ENCODE results near the gene ECM2. TPM values are rescaled to one million over a fixed set of nuclear protein-coding genes. Genes with fewer than 3 reads are reported as not detected.

ECM2 gene
- total RNA-seq, 4 donors from 2014 or later = 4.9 to 15.2 (median 12.6) TPM

- peaks cover 12 to 18% of the 10 kb centered on the region in 2 donors for H3K4me1 ChIP-seq
- H3K9me3 ChIP-seq = no peaks in the 10 kb centered on the region
- no peak overlapping the region for H3K4me3 ChIP-seq (replicated peaks in 1 of 3)
- no peaks in the 10 kb centered on the region for H3K36me3 ChIP-seq
- no peak overlapping the region for H3K27ac ChIP-seq
- no peaks in the 10 kb centered on the region for H3K27me3 ChIP-seq
- 88 to 92% methylated on average over 2 of the region's 2 CpGs for WGBS, 2 donors
- DNase-seq = no peak
- no peak for TF ChIP-seq POLR2A (IDR thresholded peaks at IDR 0.05)
- no peak for TF ChIP-seq CTCF (IDR thresholded peaks at IDR 0.05)
- intact Hi-C loops (cut with DNase I) = no loop called here
These were observed 32.6 kb downstream of the ECM2 start for GRCh38 chr9:92503156-92503555.

- peak in 1 of 6 experiments; percentile 31 for TF ChIP-seq CTCF (IDR thresholded peaks at IDR 0.05)
- TF ChIP-seq POLR2A (IDR thresholded peaks at IDR 0.05) = no peak
- H3K27ac ChIP-seq = no peak overlapping the region
- H3K27me3 ChIP-seq = no peaks in the 10 kb centered on the region
- H3K4me1 ChIP-seq = peaks cover 12 to 16% of the 10 kb centered on the region in 2 donors
- H3K36me3 ChIP-seq = no peaks in the 10 kb centered on the region
- intact Hi-C loops (cut with DNase I) = no loop called here
- peak in 1 of 2 donors; percentile 18 for DNase-seq
- no peak overlapping the region for H3K4me3 ChIP-seq (replicated peaks in 1 of 3)
- H3K9me3 ChIP-seq = no peaks in the 10 kb centered on the region
- WGBS, 2 donors = 82 to 83% methylated on average over 5 of the region's 5 CpGs
These were observed 34.0 kb downstream of the ECM2 start for GRCh38 chr9:92501671-92502393.

- no peak for TF ChIP-seq POLR2A (IDR thresholded peaks at IDR 0.05)
- TF ChIP-seq CTCF (IDR thresholded peaks at IDR 0.05) = no peak
- 98% methylated on average over 5 of the region's 5 CpGs for WGBS, 2 donors
- no peaks in the 10 kb centered on the region for H3K36me3 ChIP-seq
- no peaks in the 10 kb centered on the region for H3K9me3 ChIP-seq
- H3K27ac ChIP-seq = no peak overlapping the region
- H3K4me1 ChIP-seq = peaks cover 4 to 5% of the 10 kb centered on the region in 2 donors
- intact Hi-C loops (cut with DNase I) = no loop called here
- DNase-seq = no peak
- H3K4me3 ChIP-seq (replicated peaks in 1 of 3) = no peak overlapping the region
- no peaks in the 10 kb centered on the region for H3K27me3 ChIP-seq
These were observed 35.1 kb downstream of the ECM2 start for GRCh38 chr9:92500725-92501124.

- no peak for TF ChIP-seq POLR2A (IDR thresholded peaks at IDR 0.05)
These were observed 36.1 kb downstream of the ECM2 start for GRCh38 chr9:92499701-92500100.

GRCh38 chr9:92496396-92497176, 39.2 kb downstream of the ECM2 start:
- WGBS, 2 donors = 89% methylated on average over 5 of the region's 5 CpGs
- intact Hi-C loops (cut with DNase I) = no loop called here
- no peaks in the 10 kb centered on the region for H3K4me1 ChIP-seq

More at GRCh38 chr9:92499701-92500100, 36.1 kb downstream of the ECM2 start:
- Histone ChIP-seq H3K4me1 (no peaks in the 10 kb centered on the region), H3K9me3 (no peaks in the 10 kb centered on the region), H3K4me3 (replicated peaks in 1 of 3) (no peak overlapping the region), H3K27me3 (no peaks in the 10 kb centered on the region), H3K36me3 (no peaks in the 10 kb centered on the region), H3K27ac (no peak overlapping the region)
- intact Hi-C loops (cut with DNase I) = no loop called here
- 64 to 85% methylated on average over 2 of the region's 2 CpGs for WGBS, 2 donors
- no peak for DNase-seq

More at GRCh38 chr9:92496396-92497176, 39.2 kb downstream of the ECM2 start:
- no peak overlapping the region for H3K27ac ChIP-seq
- TF ChIP-seq CTCF (IDR thresholded peaks at IDR 0.05) (no peak), POLR2A (IDR thresholded peaks at IDR 0.05) (no peak)
- H3K36me3 ChIP-seq = no peaks in the 10 kb centered on the region
- no peaks in the 10 kb centered on the region for H3K9me3 ChIP-seq
- H3K27me3 ChIP-seq = no peaks in the 10 kb centered on the region
- H3K4me3 ChIP-seq (replicated peaks in 1 of 3) = no peak overlapping the region
- DNase-seq = no peak

All from thyroid gland (tissue), 4 donors.